IMR-90 (cell line): ENCODE results near the gene ASL. TPM values are rescaled to one million over a fixed set of nuclear protein-coding genes. Genes with fewer than 3 reads are reported as not detected.
A peak's percentile ranks its signal among the peaks of the same experiment; 100 is the strongest.

ENCODE experiments used
- ATAC-seq: fragments of 200-7000 bp; cut with Tn5 transposase; 2 replicates; pipeline ENCODE4 v1.9.1; 2020; ENCODE audit warnings: low read depth, mild to moderate bottlenecking, moderate library complexity
- BruUV-seq: library from RNA; stranded (reverse); fragments of 400-500 nt; replicated peaks from 2 replicates; lab custom pipeline; 2021; lab: Mats Ljungman, UMichigan
- CTCF ChIA-PET: fragments of 300-600 bp; formaldehyde crosslinking; extraction: SDS; loops from one replicate; lab custom pipeline; 2021; ENCODE audit warnings: antibody characterized with exemption; lab: Yijun Ruan, JAX
- POLR2A ChIA-PET: fragments of 300-600 bp; sonication (Branson Sonifier 250); formaldehyde crosslinking; loops from one replicate; lab custom pipeline; 2022; ENCODE audit warnings: antibody characterized with exemption; ENCODE audit not compliant: unreplicated experiment; lab: Charles Lee
- DNase-seq: peaks from one replicate; pipeline ENCODE4 v3.0.0; 2013
- H2AFZ ChIP-seq: replicated peaks from 2 replicates; pipeline ENCODE3; 2013; ENCODE audit warnings: low read length, mild to moderate bottlenecking; ENCODE audit not compliant: poor library complexity
- H2AK5ac ChIP-seq: 2 replicates; pipeline ENCODE4 v1.6.1; 2013; ENCODE audit warnings: low read depth, low read length, inconsistent platforms
- H2AK9ac ChIP-seq: replicated peaks from 2 replicates; pipeline ENCODE3; 2013; ENCODE audit warnings: mild to moderate bottlenecking, low read depth, low read length, moderate library complexity; ENCODE audit not compliant: poor library complexity
- H2BK120ac ChIP-seq: 2 replicates; pipeline ENCODE4 v1.6.1; 2013; ENCODE audit warnings: low read depth, low read length, inconsistent platforms
- H2BK15ac ChIP-seq: 3 replicates; pipeline ENCODE4 v1.6.1; 2013; ENCODE audit warnings: low read depth, low read length, inconsistent platforms
- H2BK20ac ChIP-seq: 2 replicates; pipeline ENCODE4 v1.6.1; 2013; ENCODE audit warnings: low read depth, mild to moderate bottlenecking, inconsistent platforms, low read length, moderate library complexity
- H2BK5ac ChIP-seq: 2 replicates; pipeline ENCODE4 v1.6.1; 2013; ENCODE audit warnings: mild to moderate bottlenecking, low read depth, low read length, inconsistent platforms; ENCODE audit not compliant: poor library complexity, severe bottlenecking
- H3K14ac ChIP-seq: replicated peaks from 2 replicates; pipeline ENCODE4 v1.6.1; 2013; ENCODE audit warnings: low read depth, low read length, inconsistent platforms
- H3K18ac ChIP-seq: 2 replicates; pipeline ENCODE4 v1.6.1; 2013; ENCODE audit warnings: low read depth, low read length, control low read depth
- H3K23ac ChIP-seq: 2 replicates; pipeline ENCODE4 v1.6.1; 2013; ENCODE audit warnings: low read depth, low read length, inconsistent platforms
- H3K27ac ChIP-seq: 2 replicates; pipeline ENCODE4 v1.5.1; 2013; ENCODE audit warnings: mild to moderate bottlenecking, control low read depth, low read length; ENCODE audit not compliant: insufficient read depth
- H3K27me3 ChIP-seq: 2 replicates; pipeline ENCODE4 v1.6.1; 2013; ENCODE audit warnings: low read length; ENCODE audit not compliant: control insufficient read depth, insufficient read depth
- H3K36me3 ChIP-seq: 2 replicates; pipeline ENCODE4 v1.6.1; 2013; ENCODE audit warnings: low read length, mixed read lengths; ENCODE audit not compliant: control insufficient read depth, insufficient read depth
- H3K4ac ChIP-seq: 2 replicates; pipeline ENCODE4 v1.6.1; 2013; ENCODE audit warnings: low read depth, low read length, inconsistent platforms
- H3K4me1 ChIP-seq: 2 replicates; pipeline ENCODE4 v1.6.1; 2013; ENCODE audit warnings: low read length, mixed read lengths; ENCODE audit not compliant: control insufficient read depth, insufficient read depth
- H3K4me2 ChIP-seq: 2 replicates; pipeline ENCODE4 v1.6.1; 2013; ENCODE audit warnings: low read depth, mild to moderate bottlenecking, control low read depth, low read length, moderate library complexity
- H3K4me3 ChIP-seq: 2 replicates; pipeline ENCODE4 v1.5.1; 2013; ENCODE audit warnings: low read depth, mild to moderate bottlenecking, control low read depth, low read length, moderate library complexity; ENCODE audit not compliant: insufficient read depth
- H3K56ac ChIP-seq: 2 replicates; pipeline ENCODE4 v1.6.1; 2013; ENCODE audit warnings: low read length, inconsistent platforms; ENCODE audit not compliant: insufficient read depth; ENCODE audit errors: extremely low read depth
- H3K79me1 ChIP-seq, 2 experiments: 2 replicates each; pipeline ENCODE4 v1.6.1; 2013; ENCODE audit warnings: low read length in 2 of 2, inconsistent platforms in 1 of 2, low read depth in 1 of 2
- H3K9ac ChIP-seq: 2 replicates; pipeline ENCODE4 v1.6.1; 2013; ENCODE audit warnings: low read depth, low read length, control low read depth
- H3K9me1 ChIP-seq: 2 replicates; pipeline ENCODE4 v1.6.1; 2013; ENCODE audit warnings: low read length, inconsistent platforms; ENCODE audit not compliant: insufficient read depth
- H3K9me3 ChIP-seq: 2 replicates; pipeline ENCODE4 v1.6.1; 2013; ENCODE audit warnings: low read length; ENCODE audit not compliant: control insufficient read depth, insufficient read depth
- H4K20me1 ChIP-seq: 2 replicates; pipeline ENCODE4 v1.6.1; 2013; ENCODE audit warnings: low read length, inconsistent platforms; ENCODE audit not compliant: insufficient read depth
- H4K5ac ChIP-seq: 2 replicates; pipeline ENCODE4 v1.6.1; 2013; ENCODE audit warnings: mild to moderate bottlenecking, low read depth, low read length, control low read depth
- H4K8ac ChIP-seq, 2 experiments: 2 replicates each; pipeline ENCODE4 v1.6.1; 2013; ENCODE audit warnings: low read depth in 2 of 2, low read length in 2 of 2, control low read depth in 1 of 2, inconsistent platforms in 1 of 2
- H4K91ac ChIP-seq: 2 replicates; pipeline ENCODE4 v1.6.1; 2013; ENCODE audit warnings: low read depth, low read length, inconsistent platforms; ENCODE audit not compliant: insufficient read depth
- BHLHE40 ChIP-seq: fragments of 150-350 bp; IDR thresholded peaks from 2 replicates; pipeline ENCODE4 v1.6.1; 2016; ENCODE audit warnings: mild to moderate bottlenecking, low read depth, low read length
- CEBPB ChIP-seq: IDR thresholded peaks from 2 replicates; pipeline ENCODE4 v1.6.1; 2012; ENCODE audit warnings: low read depth, low read length, improper control_type of control experiment
- CHD1 ChIP-seq: IDR thresholded peaks from 2 replicates; pipeline ENCODE4 v1.6.1; 2012; ENCODE audit warnings: low read depth, low read length, improper control_type of control experiment
- CTCF ChIP-seq: conservative IDR thresholded peaks from 2 replicates; pipeline ENCODE4 v1.5.1; 2012; ENCODE audit warnings: mild to moderate bottlenecking, low read depth, low read length, improper control_type of control experiment
- ELK1 ChIP-seq: fragments of 150-350 bp; IDR thresholded peaks from 2 replicates; pipeline ENCODE4 v1.6.1; 2016; ENCODE audit warnings: low read depth, mild to moderate bottlenecking, low read length, moderate library complexity, borderline replicate concordance
- FOS ChIP-seq: fragments of 150-350 bp; IDR thresholded peaks from 2 replicates; pipeline ENCODE4 v1.6.1; 2016; ENCODE audit warnings: low read depth, low read length
- MAFK ChIP-seq: IDR thresholded peaks from 2 replicates; pipeline ENCODE4 v1.6.1; 2012; ENCODE audit warnings: low read depth, low read length, improper control_type of control experiment
- MAZ ChIP-seq: IDR thresholded peaks from 2 replicates; pipeline ENCODE4 v1.6.1; 2012; ENCODE audit warnings: low read depth, mild to moderate bottlenecking, low read length, improper control_type of control experiment, moderate library complexity, borderline replicate concordance
- MXI1 ChIP-seq: IDR thresholded peaks from 2 replicates; pipeline ENCODE4 v1.6.1; 2012; ENCODE audit warnings: low read depth, mild to moderate bottlenecking, low read length, moderate library complexity, borderline replicate concordance
- NFE2L2 ChIP-seq: fragments of 150-350 bp; IDR thresholded peaks from 2 replicates; pipeline ENCODE4 v1.6.1; 2016; ENCODE audit warnings: low read depth, mild to moderate bottlenecking, low read length
- POLR2A ChIP-seq: IDR thresholded peaks from 2 replicates; pipeline ENCODE4 v1.6.1; 2012; ENCODE audit warnings: mild to moderate bottlenecking, low read depth, low read length
- RAD21 ChIP-seq: IDR thresholded peaks from 2 replicates; pipeline ENCODE4 v1.6.1; 2012; ENCODE audit warnings: low read length, improper control_type of control experiment
- RCOR1 ChIP-seq: IDR thresholded peaks from 2 replicates; pipeline ENCODE4 v1.6.1; 2012; ENCODE audit warnings: mild to moderate bottlenecking, low read length, improper control_type of control experiment; ENCODE audit not compliant: insufficient replicate concordance
- RFX5 ChIP-seq: IDR thresholded peaks from 2 replicates; pipeline ENCODE4 v1.8.0; 2012; ENCODE audit warnings: low read depth, mild to moderate bottlenecking, low read length, moderate library complexity
- SMC3 ChIP-seq: fragments of 150-350 bp; IDR thresholded peaks from 2 replicates; pipeline ENCODE4 v1.6.1; 2016; ENCODE audit warnings: low read depth, mild to moderate bottlenecking, antibody characterized with exemption, low read length, moderate library complexity
- USF2 ChIP-seq: fragments of 150-350 bp; IDR thresholded peaks from 2 replicates; pipeline ENCODE4 v1.6.1; 2017; ENCODE audit warnings: mild to moderate bottlenecking, antibody characterized with exemption, low read length, low read depth
- WGBS, 2 experiments: methylation state at CpG; one replicate each; pipeline versions ENCODE4 v1.1.5 to v1.1.7; 2013; ENCODE audit warnings: missing lambda C conversion rate in 2 of 2; ENCODE audit not compliant: insufficient read length in 1 of 2; ENCODE audit errors: extremely low coverage in 2 of 2; 5-methylcytosine and 5-hydroxymethylcytosine counted together
- dilution Hi-C: fragments of 300-500 bp; cut with HindIII; formaldehyde crosslinking; loops from one replicate; pipeline ENCODE4 v1.14.3; 2018; ENCODE audit warnings: low sequenced_read_pairs; ENCODE audit not compliant: unreplicated experiment
- in situ Hi-C: fragments of 300-500 bp; cut with MboI; formaldehyde crosslinking; loops from 3 replicates; pipeline ENCODE4 v1.14.3; 2019; ENCODE audit warnings: low sequenced_read_pairs, inconsistent platforms, mixed read lengths
- intact Hi-C: fragments of 100-400 bp; cut with micrococcal nuclease; formaldehyde crosslinking; loops from 2 replicates; pipeline ENCODE4 v1.10.0; 2022
- polyA plus RNA-seq, 3 experiments: library from polyadenylated mRNA; depleted of rRNA; stranded (reverse); fragments of >200 nt; gene quantifications; 2 replicates each; pipeline ENCODE4 v1.2.3, GENCODE V29; 2012; ENCODE audit warnings: low replicate concordance in 1 of 3
- total RNA-seq: library from RNA; depleted of rRNA; stranded (reverse); fragments of >200 nt; gene quantifications from 2 replicates; pipeline ENCODE4 v1.2.3, GENCODE V29; 2012

ASL gene
- total and polyA plus RNA-seq, 2 of the 4 experiments (the other 2 are of a cell fraction), result 49.0 to 50.0 TPM

- in situ Hi-C loops (no loop called here), intact Hi-C loops (no loop called here), dilution Hi-C loops (no loop called here)
- Histone ChIP-seq H3K4me2 (no peak overlapping the region), H3K9me3 (peaks cover 3% of the 10 kb centered on the region; the same call in 1 of the 2 replicates), H3K79me1 (peaks cover 0 to 15% of the 10 kb centered on the region in 2 experiments; a peak in 3 of 4 replicates), H4K8ac (no peak overlapping the region), H2AK5ac (peak overlapping the region; percentile 2; the same call in 1 of the 2 replicates), H2BK5ac (no peak overlapping the region), H3K18ac (no peak overlapping the region), H3K9me1 (peaks cover 13% of the 10 kb centered on the region), H4K91ac (no peak overlapping the region), H3K56ac (no peak overlapping the region), H3K23ac (no peak overlapping the region), H2BK20ac (peak overlapping the region; percentile 55), H3K27ac (no peak overlapping the region), H2AFZ (no peak overlapping the region), H3K27me3 (no peaks in the 10 kb centered on the region), H3K4ac (peak overlapping the region; percentile 50; the same call in 1 of the 2 replicates), H2AK9ac (no peak overlapping the region), H3K14ac (no peak overlapping the region), H3K36me3 (no peaks in the 10 kb centered on the region), H3K9ac (no peak overlapping the region), H3K4me1 (no peaks in the 10 kb centered on the region), H4K5ac (no peak overlapping the region), H2BK15ac (peak overlapping the region; percentile 36; the same call in 1 of the 3 replicates), H2BK120ac (no peak overlapping the region), H3K4me3 (no peak overlapping the region), H4K20me1 (no peaks in the 10 kb centered on the region)
- POLR2A ChIA-PET, result no interaction called here
- DNase-seq (no peak), ATAC-seq (no peak)
- TF ChIP-seq BHLHE40 (no peak), SMC3 (no peak), CHD1 (no peak), NFE2L2 (no peak), RAD21 (no peak), FOS (no peak), MAZ (no peak), ELK1 (no peak), RCOR1 (no peak), USF2 (no peak), RFX5 (no peak), MAFK (no peak), POLR2A (no peak), CTCF (no peak), CEBPB (no peak), MXI1 (no peak)
- WGBS, 2 experiments, result 98% methylated on average over 4 of the region's 5 CpGs; no CpG with 5 or more reads in 1 of the 2 experiments
- CTCF ChIA-PET, result interaction anchor here (0.6 kb wide), 1 partner anchor 479 kb away, joined by 3 read pairs; no protein-coding TSS in a partner anchor
- no TSS peak for BruUV-seq
These were observed 29.7 kb downstream of the ASL start for GRCh38 chr7:66105263-66105748.
